Esophagus muscularis mucosa (tissue), 4 donors: ENCODE measurements around the gene GNPTAB.

Source experiments
- EP300 ChIP-seq: sonication (generic); formaldehyde crosslinking; IDR thresholded peaks from one replicate; pipeline ENCODE4 v1.6.1; 2017; ENCODE audit warnings: antibody characterized with exemption
- POLR2A ChIP-seq: fragments of 450-650 bp; IDR thresholded peaks from one replicate; pipeline ENCODE4 v1.6.1; 2017; ENCODE audit warnings: antibody characterized with exemption, moderate library complexity, mild to moderate bottlenecking, low read depth
- POLR2AphosphoS5 ChIP-seq, 2 donors: sonication (generic); formaldehyde crosslinking; IDR thresholded peaks; one replicate each; pipeline ENCODE4 v1.6.1; 2017; ENCODE audit warnings: antibody characterized with exemption in 2 of 2
- TF ChIP-seq, protein P1 (sequence below), 3 experiments: fragments of 200-600 bp in 2 of 3; fragments of 450-650 bp in 1 of 3; sonication (generic) in 2 of 3; IDR thresholded peaks; one replicate each; pipeline ENCODE4 v1.5.1; 2017 to 2019; ENCODE audit warnings: antibody characterized with exemption in 3 of 3, mild to moderate bottlenecking in 2 of 3, moderate library complexity in 1 of 3

DNA sequence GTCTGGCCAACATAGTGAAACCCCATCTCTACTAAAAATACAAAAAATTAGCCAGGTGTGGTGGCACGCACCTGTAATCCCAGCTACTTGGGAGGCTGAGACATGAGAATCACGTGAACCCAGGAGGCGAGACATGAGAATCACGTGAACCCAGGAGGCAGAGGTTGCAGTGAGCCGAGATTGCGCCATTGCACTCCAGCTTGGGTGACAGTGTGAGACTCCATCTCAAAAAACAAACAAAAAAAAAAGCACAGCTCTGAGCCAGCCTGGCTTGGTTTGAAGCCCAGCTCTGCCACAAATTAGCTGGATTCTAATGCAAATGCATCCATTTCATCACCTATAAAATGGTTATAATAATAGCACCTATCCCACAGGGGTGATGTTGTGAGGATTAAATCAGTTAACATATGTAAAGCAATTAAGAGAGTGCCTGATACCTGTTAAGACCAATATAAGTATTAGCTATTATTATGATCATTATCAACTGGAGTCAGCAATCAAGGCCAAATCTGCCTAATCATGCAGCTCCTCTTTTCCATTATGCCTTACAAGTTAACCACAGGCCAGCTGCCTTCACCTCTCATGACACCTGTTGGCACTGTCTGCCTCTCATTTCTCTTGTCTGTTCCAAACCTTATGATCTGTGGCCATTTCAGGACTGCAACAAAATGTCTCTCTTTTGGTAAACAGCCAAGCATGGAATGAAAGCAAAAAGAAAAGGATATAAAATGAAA is 2.1 kb downstream of the GNPTAB start:
- TF ChIP-seq, protein P1, sequence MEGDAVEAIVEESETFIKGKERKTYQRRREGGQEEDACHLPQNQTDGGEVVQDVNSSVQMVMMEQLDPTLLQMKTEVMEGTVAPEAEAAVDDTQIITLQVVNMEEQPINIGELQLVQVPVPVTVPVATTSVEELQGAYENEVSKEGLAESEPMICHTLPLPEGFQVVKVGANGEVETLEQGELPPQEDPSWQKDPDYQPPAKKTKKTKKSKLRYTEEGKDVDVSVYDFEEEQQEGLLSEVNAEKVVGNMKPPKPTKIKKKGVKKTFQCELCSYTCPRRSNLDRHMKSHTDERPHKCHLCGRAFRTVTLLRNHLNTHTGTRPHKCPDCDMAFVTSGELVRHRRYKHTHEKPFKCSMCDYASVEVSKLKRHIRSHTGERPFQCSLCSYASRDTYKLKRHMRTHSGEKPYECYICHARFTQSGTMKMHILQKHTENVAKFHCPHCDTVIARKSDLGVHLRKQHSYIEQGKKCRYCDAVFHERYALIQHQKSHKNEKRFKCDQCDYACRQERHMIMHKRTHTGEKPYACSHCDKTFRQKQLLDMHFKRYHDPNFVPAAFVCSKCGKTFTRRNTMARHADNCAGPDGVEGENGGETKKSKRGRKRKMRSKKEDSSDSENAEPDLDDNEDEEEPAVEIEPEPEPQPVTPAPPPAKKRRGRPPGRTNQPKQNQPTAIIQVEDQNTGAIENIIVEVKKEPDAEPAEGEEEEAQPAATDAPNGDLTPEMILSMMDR (IDR thresholded peaks at IDR 0.05): no peak
- TF ChIP-seq POLR2AphosphoS5 (IDR thresholded peaks at IDR 0.05) (no peak), EP300 (no peak), POLR2A (no peak)
